Stimulated activated CD4-positive, alpha-beta T cell treated with anti-CD3 and anti-CD28 coated beads, Interleukin-4, amount 100 ng/mL, for 48 hours (primary cell): ENCODE data around the gene TMEM141.
A peak's percentile ranks its signal among the peaks of the same experiment; 100 is the strongest.

Experiments used
- DNase-seq, 2 donors: peaks; one replicate each; pipeline ENCODE4 v3.0.0-alpha.2; 2020; ENCODE audit warnings: low read depth in 2 of 2

Gene TMEM141

GRCh38 chr9:136790640-136791515 is at the start of gene TMEM141:
TMEM141 (plus strand) TSS chr9:136791344; CDS start chr9:136791371, 27 bp downstream.
- peak; percentile 100 for DNase-seq

GRCh38 chr9:136741883-136742571 is 49.1 kb upstream of the TMEM141 start:
- DNase-seq = peak in 1 of 2 donors; percentile 30

GRCh38 chr9:136742591-136743391 is 48.4 kb upstream of the TMEM141 start, which contains the start of gene LCN10:
LCN10 (minus strand) TSS chr9:136742940; CDS start chr9:136742903, 37 bp downstream.
- no peak for DNase-seq

GRCh38 chr9:136743639-136744211 is 47.4 kb upstream of the TMEM141 start:
- no peak for DNase-seq

- no peak for DNase-seq
Observed at GRCh38 chr9:136744773-136745172, 46.4 kb upstream of the TMEM141 start.

- DNase-seq = no peak
Observed at GRCh38 chr9:136745389-136746154, 45.6 kb upstream of the TMEM141 start.

- DNase-seq = no peak
Observed at GRCh38 chr9:136746155-136746490, 45.0 kb upstream of the TMEM141 start.

- DNase-seq = no peak
Observed at GRCh38 chr9:136746621-136747020, 44.5 kb upstream of the TMEM141 start.

GRCh38 chr9:136747161-136748060 is 43.7 kb upstream of the TMEM141 start:
- no peak for DNase-seq

- no peak for DNase-seq
Observed at GRCh38 chr9:136748201-136748600, 42.9 kb upstream of the TMEM141 start, which contains the start of gene LCN6. LCN6 (minus strand) TSS chr9:136748525; CDS start chr9:136748483, 42 bp downstream.

GRCh38 chr9:136748666-136749611 is 42.2 kb upstream of the TMEM141 start:
- no peak for DNase-seq

- DNase-seq = no peak
Observed at GRCh38 chr9:136750526-136750925, 40.6 kb upstream of the TMEM141 start.

GRCh38 chr9:136751244-136751643 is 39.9 kb upstream of the TMEM141 start:
- DNase-seq = no peak

GRCh38 chr9:136751814-136752213 is 39.3 kb upstream of the TMEM141 start:
- no peak for DNase-seq

- no peak for DNase-seq
Observed at GRCh38 chr9:136753371-136754058, 37.6 kb upstream of the TMEM141 start.

- DNase-seq = no peak
Observed at GRCh38 chr9:136754059-136754572, 37.0 kb upstream of the TMEM141 start.

- no peak for DNase-seq
Observed at GRCh38 chr9:136754626-136755301, 36.4 kb upstream of the TMEM141 start.
